RPMI7951 (cell line): ENCODE results near the gene PTTG1IP. TPM values are rescaled to one million over a fixed set of nuclear protein-coding genes. Genes with fewer than 3 reads are reported as not detected.

Source experiments
- DNase-seq: peaks from one replicate; pipeline ENCODE4 v3.0.0-alpha.2; 2012; ENCODE audit warnings: low read depth
- total RNA-seq: library from RNA; depleted of rRNA; stranded (reverse); fragments of >200 nt; shearing (Covaris generic); gene quantifications from 2 replicates; pipeline ENCODE4 v1.2.3, GENCODE V29; 2014

Gene PTTG1IP
- total RNA-seq, 1 experiment from 2014 or later: 241 TPM

GRCh38 chr21:44909719-44910118, 36.2 kb upstream of the PTTG1IP start:
- DNase-seq: no peak

DNA sequence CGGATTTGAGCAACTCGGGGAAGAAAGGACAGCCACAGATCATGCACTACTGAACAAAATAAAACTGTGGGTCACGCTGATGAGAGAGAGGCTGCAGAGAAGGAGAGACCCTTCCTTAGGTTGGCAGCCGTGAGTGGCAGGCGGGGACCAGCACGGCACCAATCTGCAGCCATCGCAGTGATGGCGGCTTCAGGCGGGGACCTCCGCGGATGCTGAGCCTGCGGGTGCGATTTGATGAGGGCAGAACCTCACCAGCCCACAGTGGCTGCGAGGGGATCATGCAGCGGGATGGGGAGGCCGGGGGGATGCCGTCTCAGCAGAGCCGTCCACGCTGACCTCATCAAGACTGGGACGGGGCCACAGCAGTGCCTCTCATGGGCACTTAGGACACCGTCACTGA, 35.4 kb upstream of the PTTG1IP start:
- DNase-seq: no peak

DNA sequence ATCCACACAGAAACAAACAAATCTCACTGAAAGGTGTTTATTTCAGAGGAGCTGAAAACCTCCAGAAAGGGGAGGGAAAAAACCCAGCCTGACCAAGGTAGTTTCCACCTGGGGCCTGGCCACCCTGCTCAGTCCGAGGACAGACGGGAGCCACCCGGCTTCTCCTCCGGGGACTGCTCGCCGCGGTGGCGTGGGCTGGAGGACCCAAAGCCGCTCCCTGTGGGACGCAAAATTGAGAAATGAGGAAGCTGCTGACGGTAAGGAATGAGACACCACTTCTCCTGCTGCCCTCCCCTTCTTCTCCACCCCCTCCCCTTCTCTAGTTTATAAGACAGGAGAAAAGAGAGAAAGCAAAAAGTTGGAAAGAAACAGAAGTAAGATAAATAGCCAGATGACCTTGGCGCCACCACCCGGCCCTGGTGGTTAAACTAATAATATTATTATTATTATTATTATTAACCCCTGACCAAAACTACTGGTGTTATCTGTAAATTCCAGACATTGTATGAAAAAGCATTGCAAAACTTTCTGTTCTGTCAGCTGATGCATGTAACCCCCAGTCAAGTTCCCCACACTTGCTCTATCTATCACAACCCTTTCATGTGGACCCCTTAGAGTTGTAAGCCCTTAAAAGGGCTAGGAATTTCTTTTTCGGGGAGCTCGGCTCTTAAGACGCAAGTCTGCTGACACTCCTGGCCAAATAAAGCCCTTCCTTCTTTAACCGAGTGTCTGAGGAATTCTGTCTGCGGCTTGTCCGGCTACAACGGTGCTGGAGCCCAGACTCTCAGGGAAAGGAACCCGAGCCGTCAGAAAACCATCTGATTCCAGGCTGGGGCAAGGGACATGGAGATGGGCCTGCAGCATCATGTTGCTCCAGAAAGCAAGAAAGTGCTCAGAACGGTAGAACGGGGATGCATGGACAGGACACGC, 34.7 kb upstream of the PTTG1IP start:
- no peak for DNase-seq

GRCh38 chr21:44907225-44907965, 33.9 kb upstream of the PTTG1IP start:
- no peak for DNase-seq

DNA sequence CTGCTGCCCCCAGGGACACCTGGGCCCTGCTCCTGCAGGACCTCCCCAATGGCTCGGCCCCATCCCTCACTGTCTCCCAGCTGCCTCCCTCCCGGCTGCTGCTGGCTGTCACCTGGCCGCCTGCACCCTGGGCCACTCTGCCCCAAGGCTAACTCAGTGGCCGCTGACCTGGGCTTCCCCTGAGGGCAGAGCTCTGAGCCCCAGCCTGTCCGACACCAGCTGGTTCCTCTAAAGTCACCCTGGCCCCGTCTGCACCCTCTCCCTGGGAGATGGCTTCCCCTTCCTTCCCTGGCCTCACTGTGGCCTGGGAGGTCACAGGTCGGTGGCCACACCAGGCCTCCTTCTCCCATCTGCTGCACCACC, 32.2 kb upstream of the PTTG1IP start:
- DNase-seq: no peak

DNA sequence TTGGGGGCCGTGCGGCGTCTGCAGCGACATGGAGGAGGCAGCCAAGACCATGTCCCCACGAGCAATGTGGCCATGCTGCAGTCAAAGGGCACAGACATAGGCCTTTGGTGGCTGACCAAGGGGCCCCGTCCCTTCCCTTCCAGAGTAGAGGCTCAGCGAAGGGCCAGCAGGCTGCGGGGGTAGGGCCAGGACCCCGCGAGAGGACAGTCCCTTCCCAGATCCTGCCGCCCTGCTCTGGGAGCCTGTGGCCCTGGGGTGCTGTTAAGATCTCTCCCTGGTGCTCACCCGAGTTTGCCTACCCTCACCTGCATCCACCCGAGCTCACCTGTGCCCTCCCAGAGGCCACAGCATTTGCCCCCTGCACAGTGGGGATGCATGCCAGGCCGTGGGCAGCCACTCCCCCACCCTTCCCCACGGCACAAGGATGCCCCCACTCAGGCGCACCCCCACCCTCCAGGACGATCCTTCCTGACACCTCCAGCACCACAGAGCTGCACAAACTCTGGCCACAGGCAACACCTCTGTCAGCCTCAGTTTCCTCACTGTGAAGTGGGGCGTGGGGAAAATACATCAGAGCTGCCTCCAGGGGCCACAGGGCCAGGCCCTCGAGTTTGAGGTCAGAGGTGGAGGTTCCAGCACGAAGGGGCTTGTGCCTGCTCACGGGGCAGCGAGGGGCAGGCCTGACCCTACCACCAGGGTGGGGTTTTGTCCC, 31.7 kb upstream of the PTTG1IP start:
- DNase-seq: no peak

DNA sequence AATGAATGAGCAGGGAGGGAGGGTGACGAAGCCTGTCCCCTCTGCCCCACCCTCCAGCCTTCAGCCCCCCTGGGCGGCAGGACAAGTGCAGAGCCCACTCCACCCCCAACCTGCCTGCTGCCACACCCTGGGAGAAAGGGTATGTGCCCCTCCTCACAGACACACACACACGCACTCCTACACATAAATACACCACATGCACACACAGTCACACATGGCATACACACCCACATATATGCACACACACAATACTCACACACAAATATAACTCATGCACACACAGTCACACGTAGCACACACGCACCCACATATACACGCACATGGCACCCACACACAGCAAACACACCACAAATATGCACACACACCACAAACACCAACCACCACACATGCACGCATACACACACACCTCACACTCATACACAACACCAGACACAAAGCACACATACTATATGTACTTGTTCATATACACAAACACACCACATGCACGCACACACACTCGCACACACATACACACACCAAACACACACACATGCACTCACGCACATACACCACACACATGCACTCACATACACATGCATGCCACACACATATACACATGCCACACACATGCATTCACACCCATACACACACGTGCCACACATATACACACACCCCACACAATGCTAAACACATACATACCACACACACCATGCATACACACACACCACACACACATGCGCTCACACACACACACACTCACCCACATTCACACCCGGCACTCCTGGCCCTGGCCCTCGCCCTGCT, 30.8 kb upstream of the PTTG1IP start:
- DNase-seq: no peak

- no peak for DNase-seq
These were observed 30.2 kb upstream of the PTTG1IP start for GRCh38 chr21:44903689-44904088.

DNA sequence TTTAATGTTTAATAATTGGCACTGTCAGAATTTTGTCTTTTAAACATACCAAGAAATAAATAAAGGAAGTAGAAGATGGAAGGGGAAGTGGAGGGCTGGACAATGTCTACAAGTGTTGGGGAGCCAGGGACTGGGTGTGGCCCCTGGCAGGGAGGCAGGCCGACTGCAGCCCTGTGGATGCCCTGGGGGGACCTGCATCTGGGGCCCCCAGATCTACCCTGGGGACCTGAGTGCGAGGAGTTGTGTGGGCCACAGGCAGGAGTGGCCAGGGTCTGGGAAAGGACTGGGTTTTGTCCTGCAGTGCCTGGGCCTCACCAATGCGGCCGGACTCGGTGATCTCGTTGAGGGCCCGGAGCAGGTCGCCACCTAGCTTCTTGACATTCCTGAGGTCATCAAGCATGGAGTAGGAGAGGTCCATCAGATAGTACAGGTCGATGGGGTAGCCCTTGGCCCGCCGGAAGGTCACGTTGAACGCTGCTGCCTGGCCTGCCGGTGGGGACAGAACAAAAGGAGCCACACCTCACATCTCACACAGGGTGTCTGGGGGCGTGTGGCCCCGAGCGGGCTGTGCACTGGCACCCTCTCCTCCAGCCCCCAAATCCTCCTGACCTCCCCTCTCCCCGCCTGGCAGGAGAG, 29.7 kb upstream of the PTTG1IP start:
- DNase-seq: no peak

DNA sequence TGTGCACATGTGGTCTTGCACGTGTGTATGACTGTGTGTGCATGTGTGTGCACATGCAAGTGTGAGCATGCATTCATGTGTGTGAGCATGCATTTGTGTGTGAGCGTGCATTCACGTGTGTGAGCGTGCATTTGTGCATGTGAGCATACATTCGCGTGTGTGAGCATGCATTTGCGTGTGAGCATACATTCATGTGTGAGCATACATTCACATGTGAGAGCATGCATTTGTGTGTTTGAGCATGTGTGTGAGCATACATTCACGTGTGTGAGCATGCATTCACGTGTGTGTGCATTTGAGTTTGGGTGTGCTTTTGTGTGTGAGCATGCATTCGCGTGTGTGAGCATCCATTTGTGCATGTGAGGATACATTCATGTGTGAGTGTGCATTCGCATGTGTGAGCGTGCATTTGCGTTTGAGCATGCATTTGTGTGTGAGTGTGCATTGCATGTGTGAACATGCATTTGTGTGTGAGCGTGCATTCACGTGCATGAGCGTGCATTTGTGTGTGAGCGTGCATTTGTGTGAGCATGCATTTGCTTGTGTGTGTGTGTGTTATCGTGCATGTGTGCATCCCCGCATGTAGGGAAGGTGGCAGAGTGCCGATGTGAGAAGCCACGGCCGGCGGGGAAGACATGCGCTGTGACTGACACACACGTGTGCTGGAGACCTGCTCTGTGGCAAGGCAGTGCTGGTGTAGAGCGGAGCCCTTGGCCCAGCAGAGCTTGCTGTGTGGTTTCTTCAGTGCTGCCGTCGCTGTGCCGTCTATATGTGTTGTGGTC, 29.0 kb upstream of the PTTG1IP start:
- no peak for DNase-seq

GRCh38 chr21:44901391-44902074, 28.0 kb upstream of the PTTG1IP start:
- DNase-seq: no peak

- DNase-seq: no peak
These were observed 27.2 kb upstream of the PTTG1IP start for GRCh38 chr21:44900559-44901251.

GRCh38 chr21:44899768-44900558, 26.5 kb upstream of the PTTG1IP start:
- no peak for DNase-seq

DNA sequence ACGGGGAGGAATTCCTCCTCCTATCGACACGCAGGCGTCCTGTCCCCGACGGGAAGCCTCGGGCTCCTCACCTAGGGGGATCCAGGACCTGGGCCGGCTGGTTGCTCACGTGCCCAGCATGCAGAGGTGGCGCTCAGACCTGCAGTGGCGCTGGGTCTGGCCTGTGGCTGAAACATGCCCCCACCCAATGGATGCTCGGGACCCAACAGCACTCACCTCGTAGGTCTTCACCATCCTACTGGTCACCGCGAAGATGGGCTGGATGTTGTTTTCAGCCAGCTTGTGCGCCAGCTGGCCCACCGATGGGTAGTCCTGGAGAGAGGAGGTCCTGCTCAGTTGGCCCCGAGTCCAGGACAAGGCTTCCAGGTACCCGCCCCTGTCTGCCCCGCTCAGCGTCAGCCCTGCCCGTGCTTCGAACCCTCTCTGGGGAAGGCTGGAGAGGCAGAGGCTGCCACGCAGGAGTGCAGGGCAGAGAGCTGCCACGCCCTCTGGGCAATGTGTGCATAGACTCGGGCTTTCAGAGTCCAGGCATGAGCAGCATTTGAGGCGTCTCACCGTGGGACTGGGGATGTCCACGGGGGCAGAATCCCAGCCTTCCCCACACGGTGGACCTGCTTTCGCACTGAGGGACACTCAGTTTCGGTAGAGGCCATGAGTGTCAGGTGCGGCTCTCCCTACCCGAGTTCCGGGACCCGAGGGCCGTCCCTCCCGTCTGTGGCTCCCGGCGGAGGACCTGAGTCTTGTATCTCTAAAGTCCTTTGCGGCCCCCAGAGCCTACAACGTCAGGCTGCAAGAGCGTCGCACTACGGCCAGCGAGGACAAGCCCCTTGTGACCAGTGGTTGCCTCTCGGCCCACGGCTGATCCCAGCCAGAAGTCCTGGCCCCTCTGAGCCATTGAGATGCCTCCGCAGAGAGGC, 25.6 kb upstream of the PTTG1IP start:
- DNase-seq: no peak

DNA sequence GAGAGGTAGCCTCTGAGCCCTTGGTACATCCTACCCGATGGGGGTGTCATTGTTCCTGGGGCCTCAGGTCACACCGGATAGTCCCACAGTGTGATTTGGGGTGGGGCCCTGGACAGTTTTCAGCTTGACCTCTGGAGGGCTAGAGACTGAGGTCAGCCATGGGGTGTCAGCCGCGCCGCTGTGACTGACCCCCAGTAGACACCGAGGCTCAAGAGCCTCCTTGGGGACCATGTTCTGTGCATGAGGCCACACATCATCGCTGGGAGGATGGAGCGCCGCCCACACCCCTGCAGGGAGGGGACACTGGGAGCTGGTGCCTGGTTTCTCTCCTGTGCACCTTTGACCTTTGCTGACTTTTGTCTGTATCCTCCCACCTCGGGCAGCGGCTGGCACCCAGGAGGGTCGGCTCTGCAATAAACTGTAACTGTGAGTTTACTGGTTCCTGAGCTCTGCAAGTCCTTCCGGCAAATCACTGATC, 24.6 kb upstream of the PTTG1IP start:
- no peak for DNase-seq

GRCh38 chr21:44897326-44898010, 24.0 kb upstream of the PTTG1IP start:
- no peak for DNase-seq
